HG03175 (cell line): ENCODE measurements around the gene METTL17.

Experiments used
- ATAC-seq: cut with Tn5 transposase; IDR thresholded peaks from one replicate; pipeline ENCODE4 v1.9.1; 2021; ENCODE audit warnings: mild to moderate bottlenecking, moderate library complexity; ENCODE audit not compliant: unreplicated experiment

The METTL17 gene

GRCh38 chr14:21041676-21042433, 52.1 kb downstream of the METTL17 start, which contains the start of gene RNASE7:
RNASE7 (plus strand) TSS chr14:21042362; CDS start chr14:21042993, 631 bp downstream.
- no peak for ATAC-seq

- no peak for ATAC-seq
These were observed 53.1 kb downstream of the METTL17 start for GRCh38 chr14:21042918-21043317.

DNA sequence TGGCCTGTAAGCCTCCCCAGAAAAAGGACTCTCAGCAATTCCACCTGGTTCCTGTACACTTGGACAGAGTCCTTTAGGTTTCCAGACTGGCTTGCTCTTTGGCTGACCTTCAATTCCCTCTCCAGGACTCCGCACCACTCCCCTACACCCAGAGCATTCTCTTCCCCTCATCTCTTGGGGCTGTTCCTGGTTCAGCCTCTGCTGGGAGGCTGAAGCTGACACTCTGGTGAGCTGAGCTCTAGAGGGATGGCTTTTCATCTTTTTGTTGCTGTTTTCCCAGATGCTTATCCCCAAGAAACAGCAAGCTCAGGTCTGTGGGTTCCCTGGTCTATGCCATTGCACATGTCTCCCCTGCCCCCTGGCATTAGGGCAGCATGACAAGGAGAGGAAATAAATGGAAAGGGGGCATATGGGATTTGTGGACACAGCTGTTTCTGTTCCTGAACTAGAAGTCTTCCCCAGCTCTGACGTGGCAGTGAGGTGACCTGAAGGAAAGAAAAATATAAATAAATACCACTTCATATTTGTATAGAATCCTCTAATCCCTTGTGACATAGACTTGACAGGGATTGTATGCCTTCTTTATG, 53.7 kb downstream of the METTL17 start:
- ATAC-seq = no peak

DNA sequence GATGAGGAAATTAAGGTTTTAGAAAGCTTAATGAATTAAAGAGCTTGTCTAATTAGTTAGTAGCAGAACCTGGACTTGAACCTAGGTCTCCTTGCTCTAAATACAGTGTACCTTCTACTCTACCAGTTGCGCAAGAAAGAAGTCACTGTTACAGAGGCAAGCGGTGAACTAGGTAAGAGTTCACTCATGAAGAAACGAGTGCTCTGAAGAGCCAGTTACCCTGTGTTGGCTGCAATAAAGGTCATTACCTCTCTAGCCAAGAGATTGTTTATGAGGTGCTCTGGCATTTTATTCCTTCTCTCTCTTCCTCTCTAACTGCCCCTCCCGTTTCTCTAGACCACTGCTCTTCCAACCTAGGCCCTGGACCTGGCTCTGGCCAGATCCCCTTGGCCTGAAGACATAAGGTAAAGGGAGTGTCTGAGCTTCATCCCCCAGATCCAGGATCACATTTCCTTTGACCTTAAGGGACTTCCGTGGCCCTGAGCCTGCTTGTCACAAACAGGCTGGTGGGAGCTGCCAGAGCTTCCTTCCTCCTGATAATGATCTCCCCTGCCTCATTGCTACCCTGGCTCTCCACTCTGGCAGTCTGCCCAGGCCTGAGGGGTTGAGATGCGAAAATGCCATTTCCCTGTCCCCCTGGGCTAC, 54.3 kb downstream of the METTL17 start:
- no peak for ATAC-seq
